IPS-11a (cell line): ENCODE measurements around the gene FRMD4A.

ENCODE experiments used
- H3K4me3 ChIP-seq: one replicate; pipeline ENCODE4 v1.5.1; 2013; ENCODE audit warnings: low read depth, low read length, control low read depth

The FRMD4A gene

GRCh38 chr10:13637303-13637856, 693.3 kb downstream of the FRMD4A start:
- H3K4me3 ChIP-seq, result no peak overlapping the region

DNA sequence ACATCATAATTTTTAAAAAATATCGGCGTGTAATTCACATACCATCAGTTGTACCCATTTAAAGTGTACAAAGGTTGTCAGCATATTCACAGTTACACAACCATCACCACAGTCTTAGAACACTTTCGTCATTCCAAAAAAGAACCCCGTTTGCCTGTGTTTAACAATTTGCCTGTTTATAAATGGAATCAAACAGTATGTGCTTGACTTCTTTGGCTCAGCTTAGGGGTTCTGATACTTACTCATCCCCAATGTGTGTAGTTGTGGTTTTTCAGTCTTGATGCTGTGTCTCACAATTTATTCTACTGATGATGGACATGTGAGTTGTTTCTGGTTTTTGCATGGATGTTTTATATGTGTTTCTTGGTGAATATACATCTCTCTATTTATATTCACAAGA, 693.9 kb downstream of the FRMD4A start:
- H3K4me3 ChIP-seq, result no peak overlapping the region

DNA sequence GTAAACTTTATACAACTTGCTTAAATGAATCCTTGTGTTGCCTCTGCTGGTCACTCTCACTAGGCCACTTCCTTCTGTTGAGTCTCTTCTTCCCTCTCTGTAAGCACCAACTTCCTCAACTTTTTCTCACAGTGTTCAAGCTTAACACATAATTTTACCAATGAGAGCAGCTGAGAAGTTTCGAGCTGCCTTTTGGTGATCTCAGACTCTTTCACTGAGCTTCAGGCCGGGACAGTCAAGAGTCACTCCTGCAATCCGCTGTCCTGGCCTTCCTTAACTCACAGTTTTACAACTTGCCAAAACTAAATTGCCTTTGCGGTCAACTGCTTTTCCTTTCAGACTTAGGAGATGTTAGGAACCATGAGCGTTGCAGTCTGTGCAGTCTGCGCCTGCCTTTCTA, 696.5 kb downstream of the FRMD4A start:
- no peak overlapping the region for H3K4me3 ChIP-seq

GRCh38 chr10:13633689-13634088, 697.0 kb downstream of the FRMD4A start:
- no peak overlapping the region for H3K4me3 ChIP-seq

- H3K4me3 ChIP-seq, result no peak overlapping the region
These were observed 697.8 kb downstream of the FRMD4A start for GRCh38 chr10:13632884-13633440.

- H3K4me3 ChIP-seq, result no peak overlapping the region
These were observed 698.3 kb downstream of the FRMD4A start for GRCh38 chr10:13632440-13632839.

- H3K4me3 ChIP-seq, result no peak overlapping the region
These were observed 699.1 kb downstream of the FRMD4A start for GRCh38 chr10:13631594-13631993.

- no peak overlapping the region for H3K4me3 ChIP-seq
These were observed 700.5 kb downstream of the FRMD4A start for GRCh38 chr10:13630231-13630630.

- no peak overlapping the region for H3K4me3 ChIP-seq
These were observed 701.6 kb downstream of the FRMD4A start for GRCh38 chr10:13629116-13629515.

GRCh38 chr10:13628661-13629060, 702.1 kb downstream of the FRMD4A start:
- H3K4me3 ChIP-seq, result no peak overlapping the region

GRCh38 chr10:13627459-13628310, 703.0 kb downstream of the FRMD4A start:
- no peak overlapping the region for H3K4me3 ChIP-seq

DNA sequence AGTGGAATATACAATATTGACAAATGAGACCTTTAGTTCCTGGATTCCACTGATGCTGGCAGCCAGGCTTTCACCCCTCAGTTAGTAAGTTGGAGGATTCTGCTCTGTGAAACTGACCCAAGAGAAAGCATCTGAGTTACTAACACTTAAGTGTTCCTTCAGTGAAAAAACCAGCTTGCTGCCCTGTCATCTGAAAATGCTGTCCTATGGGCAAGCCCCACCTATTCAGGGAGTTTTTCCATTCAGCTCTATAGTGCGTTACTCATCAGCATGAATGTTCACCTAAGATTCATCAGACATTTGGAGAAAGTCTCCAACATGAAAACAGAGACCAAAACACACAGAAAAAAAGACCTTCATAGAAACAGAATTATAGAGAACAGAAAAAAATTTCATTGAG, 706.1 kb downstream of the FRMD4A start:
- no peak overlapping the region for H3K4me3 ChIP-seq

DNA sequence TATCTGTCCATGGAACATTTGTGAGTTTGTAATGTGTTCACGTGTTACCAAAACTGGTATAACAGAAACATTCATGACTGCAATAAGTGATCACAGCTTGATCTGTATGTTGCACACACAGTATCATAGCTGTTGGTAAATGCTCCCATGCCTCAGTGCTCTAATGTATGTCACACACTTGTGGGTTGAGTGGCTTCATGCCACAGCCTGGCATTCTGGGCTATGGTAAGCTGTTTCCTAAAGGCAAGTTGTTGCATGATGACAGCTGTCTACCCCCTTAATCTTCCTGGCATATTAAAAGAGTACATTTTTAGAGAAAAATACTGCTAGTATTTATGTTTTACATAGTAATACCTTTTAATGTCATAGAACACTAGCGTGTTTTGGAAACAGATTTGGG, 708.8 kb downstream of the FRMD4A start:
- H3K4me3 ChIP-seq, result no peak overlapping the region

DNA sequence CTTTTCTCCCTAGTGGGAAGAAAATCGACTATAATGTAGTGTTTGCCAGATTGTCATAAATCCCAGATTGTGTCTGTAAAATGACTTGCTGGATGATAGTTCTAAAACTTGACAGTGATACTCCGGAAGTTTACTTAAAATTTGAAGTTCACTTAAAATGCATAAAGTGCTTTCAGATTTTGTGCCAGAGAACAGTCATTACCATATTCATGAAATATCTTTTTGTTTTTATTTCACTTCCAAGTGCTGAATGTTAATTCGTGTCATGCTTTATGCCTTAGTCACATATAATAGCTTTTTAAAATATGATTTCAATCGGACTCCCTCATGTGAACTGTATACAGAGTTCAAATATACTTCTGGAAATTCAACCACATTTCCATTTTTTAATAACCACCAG, 713.6 kb downstream of the FRMD4A start:
- H3K4me3 ChIP-seq, result no peak overlapping the region

- no peak overlapping the region for H3K4me3 ChIP-seq
These were observed 714.9 kb downstream of the FRMD4A start for GRCh38 chr10:13615650-13616300.

GRCh38 chr10:13614530-13615332, 716.0 kb downstream of the FRMD4A start:
- no peak overlapping the region for H3K4me3 ChIP-seq

- no peak overlapping the region for H3K4me3 ChIP-seq
These were observed 717.2 kb downstream of the FRMD4A start for GRCh38 chr10:13613519-13613918.

GRCh38 chr10:13612654-13613373, 717.9 kb downstream of the FRMD4A start:
- H3K4me3 ChIP-seq, result no peak overlapping the region

GRCh38 chr10:13608246-13608853, 722.4 kb downstream of the FRMD4A start:
- H3K4me3 ChIP-seq, result no peak overlapping the region
